Lower lobe of right lung (tissue), 2 donors: Measurements from ENCODE around the gene ZBTB42. TPM values are rescaled to one million over a fixed set of nuclear protein-coding genes. Genes with fewer than 3 reads are reported as not detected.
"Not testable (repeated sequence)": the region's sequence is repeated elsewhere in the genome, so short reads cannot be mapped to it uniquely, and the experiment has no call there.

Experiments used
- ATAC-seq, 2 donors: fragments of 200-7000 bp; cut with Tn5 transposase; one replicate each; pipeline ENCODE4 v1.9.1; 2020 to 2022; ENCODE audit warnings: mild to moderate bottlenecking in 2 of 2, moderate library complexity in 2 of 2
- DNase-seq: peaks from one replicate; pipeline ENCODE4 v3.0.0-alpha.2; 2020
- H3K27ac ChIP-seq: fragments of 200-600 bp; one replicate; pipeline ENCODE4 v1.8.0; 2022
- H3K27me3 ChIP-seq: fragments of 200-600 bp; one replicate; pipeline ENCODE4 v1.8.0; 2022; ENCODE audit warnings: low read depth
- H3K36me3 ChIP-seq: fragments of 200-600 bp; one replicate; pipeline ENCODE4 v1.8.0; 2022; ENCODE audit warnings: mild to moderate bottlenecking
- H3K4me1 ChIP-seq: fragments of 200-600 bp; one replicate; pipeline ENCODE4 v1.8.0; 2022
- H3K4me3 ChIP-seq: fragments of 200-600 bp; one replicate; pipeline ENCODE4 v1.8.0; 2022; ENCODE audit warnings: mild to moderate bottlenecking
- H3K9me3 ChIP-seq: fragments of 200-600 bp; one replicate; pipeline ENCODE4 v1.8.0; 2022
- CTCF ChIP-seq: fragments of 200-600 bp; IDR thresholded peaks from one replicate; pipeline ENCODE4 v1.8.0; 2022; ENCODE audit warnings: antibody characterized with exemption, mild to moderate bottlenecking
- intact Hi-C: fragments of 100-400 bp; cut with DNase I; formaldehyde crosslinking; loops from one replicate; pipeline ENCODE4 v1.11.0; 2022
- total RNA-seq: library from RNA; stranded (reverse); fragmentation: NEBNext Ultra II Directional; extraction: Animal tissue kit (Norgen Biotek cat#: 25700); gene quantifications from one replicate; pipeline ENCODE4 v1.2.1, GENCODE V29; 2021
- donor health status: DM: no; HTN: yes; CAD: no; lungs with severe emphysema.

ZBTB42 gene
- total RNA-seq, 1 donor from 2014 or later, result 13.1 TPM

GRCh38 chr14:104824353-104824997 is 23.6 kb downstream of the ZBTB42 start:
- Histone ChIP-seq H3K9me3 (no peaks in the 10 kb centered on the region), H3K36me3 (no peaks in the 10 kb centered on the region), H3K4me3 (no peak overlapping the region), H3K27me3 (no peaks in the 10 kb centered on the region), H3K27ac (no peak overlapping the region), H3K4me1 (peaks cover 24% of the 10 kb centered on the region)
- intact Hi-C loops, result no loop called here
- no peak for TF ChIP-seq CTCF
- DNase-seq (no peak), ATAC-seq (no peak)

- Histone ChIP-seq H3K4me1 (peaks cover 24% of the 10 kb centered on the region), H3K27me3 (no peaks in the 10 kb centered on the region), H3K27ac (peak overlapping the region; percentile 25), H3K9me3 (no peaks in the 10 kb centered on the region), H3K36me3 (no peaks in the 10 kb centered on the region), H3K4me3 (peak overlapping the region; percentile 72)
- ATAC-seq, result peak; percentile 95 to 97
- TF ChIP-seq CTCF, result peak; percentile 69
- DNase-seq, result peak; percentile 93
- intact Hi-C loops, result no loop called here
Measured at GRCh38 chr14:104826189-104826860, 25.4 kb downstream of the ZBTB42 start.

DNA sequence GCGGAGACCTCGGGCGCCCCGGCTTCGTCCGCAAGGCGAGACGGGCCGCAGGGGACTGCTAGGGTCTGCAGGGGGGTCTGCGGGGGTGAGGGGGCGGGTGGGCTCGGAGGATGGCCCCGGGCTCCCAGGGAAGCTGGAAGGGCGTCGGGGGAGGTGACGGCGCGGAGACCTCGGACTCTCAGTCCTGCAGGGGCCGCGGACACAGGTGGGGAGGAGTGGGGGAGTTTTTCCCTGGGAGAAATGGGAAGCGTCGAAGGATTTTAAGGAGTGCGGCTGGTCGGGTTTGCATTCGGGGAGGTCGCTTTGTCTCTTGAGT is 25.9 kb downstream of the ZBTB42 start:
- intact Hi-C loops, result no loop called here
- DNase-seq (no peak), ATAC-seq (no peak)
- Histone ChIP-seq H3K27ac (no peak overlapping the region), H3K27me3 (no peaks in the 10 kb centered on the region), H3K4me1 (peaks cover 24% of the 10 kb centered on the region), H3K4me3 (peak overlapping the region; percentile 72), H3K36me3 (no peaks in the 10 kb centered on the region), H3K9me3 (no peaks in the 10 kb centered on the region)
- TF ChIP-seq CTCF, result no peak

DNA sequence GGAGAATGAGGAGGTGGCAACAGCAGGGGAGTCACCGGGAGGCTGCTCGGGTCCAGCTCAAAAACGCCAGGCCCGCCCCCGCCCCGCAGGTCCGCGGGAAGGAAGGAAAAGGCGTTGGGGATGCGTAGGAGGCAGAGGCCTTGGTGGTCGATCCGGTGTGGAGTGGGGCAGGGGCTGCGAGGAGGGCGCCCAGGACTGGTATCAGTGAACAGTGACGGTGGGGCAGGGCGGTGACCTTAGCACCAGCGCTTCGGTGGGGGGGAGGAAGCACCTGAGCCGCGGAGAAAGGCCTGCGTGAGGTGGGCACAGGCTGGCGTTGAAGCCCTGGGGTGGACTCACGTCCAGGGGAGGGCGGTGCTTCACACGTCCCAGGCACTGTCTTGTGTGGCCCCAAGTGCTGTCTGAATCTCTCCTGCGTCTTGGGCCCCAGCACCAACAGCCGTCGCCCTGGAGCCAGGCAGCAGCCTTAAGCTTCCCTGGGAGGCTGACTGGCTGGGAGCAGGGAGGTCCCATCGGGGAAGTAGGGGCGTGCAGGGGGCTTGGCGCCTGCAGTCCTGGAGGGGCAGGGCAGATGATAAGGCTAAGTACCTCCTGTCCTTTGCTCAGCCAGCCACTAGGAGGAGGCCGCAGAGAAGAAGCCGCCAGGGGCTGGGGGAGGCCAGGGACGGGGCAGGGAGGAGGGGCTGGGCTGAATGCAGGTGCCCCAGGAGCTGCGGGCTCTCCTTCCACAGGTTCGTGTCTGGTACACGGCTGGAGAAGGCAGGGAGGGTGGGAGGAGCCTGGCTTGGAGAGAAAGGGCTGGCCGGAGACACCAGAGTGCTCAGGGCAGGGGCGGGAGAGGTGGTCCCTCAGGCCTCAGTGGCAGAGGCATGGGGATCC is 26.5 kb downstream of the ZBTB42 start:
- no peaks in the 10 kb centered on the region for H3K27me3 ChIP-seq
- H3K4me3 ChIP-seq, result peak overlapping the region; percentile 72
- no peak overlapping the region for H3K27ac ChIP-seq
- intact Hi-C loops, result no loop called here
- H3K9me3 ChIP-seq, result no peaks in the 10 kb centered on the region
- H3K4me1 ChIP-seq, result peaks cover 24% of the 10 kb centered on the region
- peak; percentile 65 for DNase-seq
- peak; percentile 43 for TF ChIP-seq CTCF
- no peaks in the 10 kb centered on the region for H3K36me3 ChIP-seq
- ATAC-seq, result peak; percentile 72 to 75

DNA sequence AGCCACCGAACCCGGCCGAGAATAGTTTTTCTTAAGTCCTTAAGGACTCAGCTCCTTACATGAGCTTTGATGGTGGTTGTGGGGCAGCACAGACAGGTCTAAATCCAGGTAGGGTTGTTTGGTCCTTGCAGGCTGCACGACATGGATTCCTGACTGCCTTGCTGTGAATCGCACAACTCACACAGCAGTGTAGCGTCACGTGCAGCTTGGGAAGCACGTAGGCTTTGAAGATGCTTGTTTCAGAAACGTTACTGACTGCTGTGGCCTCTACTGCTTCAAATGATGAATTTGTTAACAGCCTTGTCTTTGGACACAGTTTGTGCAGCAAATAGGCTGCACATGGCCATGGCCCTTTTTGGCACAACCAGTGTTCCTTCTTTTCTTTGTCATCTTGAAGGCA is 29.9 kb downstream of the ZBTB42 start:
- no peak for DNase-seq
- intact Hi-C loops, result no loop called here
- Histone ChIP-seq H3K27ac (no peak overlapping the region), H3K9me3 (no peaks in the 10 kb centered on the region), H3K4me1 (peaks cover 19% of the 10 kb centered on the region), H3K36me3 (no peaks in the 10 kb centered on the region), H3K27me3 (no peaks in the 10 kb centered on the region), H3K4me3 (no peak overlapping the region)
- ATAC-seq, result no peak
- no peak for TF ChIP-seq CTCF

DNA sequence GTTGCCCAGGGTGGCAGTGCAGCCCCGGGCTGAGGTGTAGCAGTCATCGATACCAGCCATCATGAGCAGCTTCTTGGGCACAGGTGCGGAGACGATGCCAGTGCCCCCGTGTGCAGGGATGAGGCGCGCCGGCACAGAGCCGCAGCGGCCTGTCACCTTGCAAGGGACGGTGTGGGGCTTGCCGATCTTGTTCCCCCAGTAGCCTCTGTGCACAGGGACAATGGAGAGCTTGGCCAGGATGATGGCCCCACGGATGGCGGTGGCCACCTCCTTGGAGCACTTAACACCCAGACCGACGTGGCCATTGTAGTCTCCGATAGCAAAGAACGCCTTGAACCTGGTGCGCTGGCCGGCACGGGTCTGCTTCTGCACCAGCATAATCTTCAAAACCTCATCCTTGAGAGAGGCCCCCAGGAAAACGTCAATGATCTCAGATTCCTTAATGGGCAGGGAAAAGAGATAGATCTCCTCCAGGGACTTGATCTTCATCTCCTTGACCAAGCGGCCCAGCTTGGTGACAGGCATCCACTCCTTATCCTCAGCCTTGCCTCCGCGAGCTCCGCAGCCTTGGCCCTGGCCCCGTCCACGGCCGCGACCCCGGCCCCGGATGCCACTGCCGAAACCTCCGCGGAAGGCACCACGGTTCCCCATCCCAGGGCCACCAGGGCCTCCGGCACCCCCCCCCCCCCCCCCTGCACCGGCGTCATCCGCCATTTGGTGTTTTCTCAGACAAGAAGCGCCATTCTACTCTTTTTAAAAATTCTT is 35.5 kb downstream of the ZBTB42 start:
- H3K36me3 ChIP-seq, H3K9me3 ChIP-seq, H3K27me3 ChIP-seq, DNase-seq, H3K27ac ChIP-seq, H3K4me3 ChIP-seq, ATAC-seq, intact Hi-C loops, H3K4me1 ChIP-seq: not testable (repeated sequence)
